SK-N-SH (cell line): Measurements from ENCODE around the gene MTREX. TPM values are rescaled to one million over a fixed set of nuclear protein-coding genes. Genes with fewer than 3 reads are reported as not detected.

Experiments used
- CTCF ChIA-PET: fragments of 300-600, 350-600 bp; formaldehyde crosslinking; extraction: SDS; loops from one replicate; lab custom pipeline; 2021; lab: Yijun Ruan, JAX
- POLR2A ChIA-PET: fragments of 350-600 bp; sonication (Branson Sonifier 250); formaldehyde crosslinking; extraction: SDS; loops from one replicate; lab custom pipeline; 2020; ENCODE audit warnings: antibody characterized with exemption, inconsistent platforms; lab: Yijun Ruan, JAX
- DNase-seq: peaks from one replicate; pipeline ENCODE4 v3.0.0; 2012
- H2AFZ ChIP-seq: fragments of 200-600 bp; sonication (generic); 2 replicates; pipeline ENCODE4 v1.8.1; 2016; ENCODE audit warnings: antibody characterized with exemption, mild to moderate bottlenecking, low read depth
- H3F3A ChIP-seq: fragments of 200-600 bp; sonication (generic); replicated peaks from 2 replicates; pipeline ENCODE3; 2016; ENCODE audit warnings: antibody characterized with exemption, mild to moderate bottlenecking; ENCODE audit not compliant: insufficient read depth
- H3K27ac ChIP-seq, 2 experiments: fragments of 200-500 bp in 1 of 2; fragments of 200-600 bp in 1 of 2; sonication (Bioruptor generic) in 1 of 2; sonication (generic), shearing (Covaris generic) in 1 of 2; 2 replicates each; pipeline versions ENCODE4 v1.5.1 to v1.6.1; 2014 to 2016; ENCODE audit warnings: low read depth in 2 of 2, inconsistent platforms in 1 of 2, low read length in 1 of 2, mild to moderate bottlenecking in 1 of 2, mixed read lengths in 1 of 2
- H3K27me3 ChIP-seq: fragments of 200-600 bp; sonication (generic), shearing (Covaris generic); 2 replicates; pipeline ENCODE4 v1.6.1; 2016; ENCODE audit warnings: mixed run types; ENCODE audit not compliant: insufficient read depth
- H3K36me3 ChIP-seq, 2 experiments: fragments of 200-500 bp in 1 of 2; fragments of 200-600 bp in 1 of 2; sonication (Bioruptor generic) in 1 of 2; sonication (generic) in 1 of 2; replicated peaks in 1 of 2; 2 replicates each; pipeline versions ENCODE3 to v1.5.1; 2014 to 2016; ENCODE audit warnings: low read length in 1 of 2, mild to moderate bottlenecking in 1 of 2; ENCODE audit not compliant: insufficient read depth in 2 of 2, control insufficient read depth in 1 of 2
- H3K4me1 ChIP-seq, 2 experiments: fragments of 200-500 bp in 1 of 2; fragments of 200-600 bp in 1 of 2; sonication (Bioruptor generic) in 1 of 2; sonication (generic), shearing (Covaris generic) in 1 of 2; 2 replicates each; pipeline versions ENCODE4 v1.5.1 to v1.6.1; 2014 to 2016; ENCODE audit warnings: low read depth in 1 of 2, low read length in 1 of 2, mixed run types in 1 of 2; ENCODE audit not compliant: insufficient read depth in 2 of 2, control insufficient read depth in 1 of 2
- H3K4me2 ChIP-seq: fragments of 200-600 bp; sonication (generic), shearing (Covaris generic); 2 replicates; pipeline ENCODE4 v1.6.1; 2017; ENCODE audit warnings: mixed run types
- H3K4me3 ChIP-seq, 2 experiments: fragments of 200-500 bp in 1 of 2; fragments of 200-600 bp in 1 of 2; sonication (Bioruptor generic) in 1 of 2; sonication (generic), shearing (Covaris generic) in 1 of 2; 2 replicates each; pipeline versions ENCODE4 v1.5.1 to v1.8.1; 2014 to 2016; ENCODE audit warnings: low read depth in 2 of 2, inconsistent platforms in 1 of 2, low read length in 1 of 2, mild to moderate bottlenecking in 1 of 2, mixed read lengths in 1 of 2, moderate library complexity in 1 of 2
- H3K79me2 ChIP-seq: fragments of 200-600 bp; sonication (generic); 2 replicates; pipeline ENCODE4 v1.8.1; 2017; ENCODE audit warnings: mild to moderate bottlenecking; ENCODE audit not compliant: insufficient read depth
- H3K9ac ChIP-seq: fragments of 200-600 bp; sonication (generic); 2 replicates; pipeline ENCODE4 v1.6.1; 2017; ENCODE audit warnings: mixed run types
- H3K9me2 ChIP-seq: fragments of 200-600 bp; sonication (generic); 2 replicates; pipeline ENCODE4 v1.6.1; 2017; ENCODE audit warnings: mixed run types
- H3K9me3 ChIP-seq: fragments of 200-600 bp; sonication (generic); 2 replicates; pipeline ENCODE4 v1.6.1; 2017; ENCODE audit warnings: mixed run types, mild to moderate bottlenecking, moderate library complexity
- H4K20me1 ChIP-seq: fragments of 200-600 bp; sonication (generic); 2 replicates; pipeline ENCODE4 v1.6.1; 2017; ENCODE audit warnings: mild to moderate bottlenecking, mixed run types; ENCODE audit not compliant: insufficient read depth
- CHD2 ChIP-seq: fragments of 150-350 bp; IDR thresholded peaks from 2 replicates; pipeline ENCODE4 v1.6.1; 2018; ENCODE audit warnings: low read length; ENCODE audit not compliant: partially characterized antibody
- EP300 ChIP-seq, 2 experiments: IDR thresholded peaks; 2 replicates each; pipeline versions ENCODE4 v1.4.0 to v1.6.1; 2012; ENCODE audit warnings: borderline replicate concordance in 1 of 2, low read depth in 1 of 2, low read length in 1 of 2
- EZH2phosphoT487 ChIP-seq: fragments of 200-600 bp; sonication (generic); IDR thresholded peaks from 2 replicates; pipeline ENCODE4 v1.6.1; 2017; ENCODE audit warnings: low read depth, mixed run types, mild to moderate bottlenecking, antibody characterized with exemption, moderate library complexity, borderline replicate concordance
- FOSL2 ChIP-seq: IDR thresholded peaks from 2 replicates; pipeline ENCODE4 v1.4.0; 2012; ENCODE audit warnings: low read depth, mild to moderate bottlenecking, moderate library complexity, borderline replicate concordance
- FOXJ3 ChIP-seq: sonication (generic); formaldehyde crosslinking; IDR thresholded peaks from 2 replicates; pipeline ENCODE4 v1.5.1; 2020; ENCODE audit warnings: mild to moderate bottlenecking, missing genetic modification reagents
- GABPA ChIP-seq: IDR thresholded peaks from 2 replicates; pipeline ENCODE4 v1.4.0; 2012; ENCODE audit warnings: low read depth, mild to moderate bottlenecking
- GATA2 ChIP-seq: sonication (generic); formaldehyde crosslinking; IDR thresholded peaks from 2 replicates; pipeline ENCODE4 v1.5.0; 2020; ENCODE audit warnings: mild to moderate bottlenecking, missing genetic modification reagents
- JUND ChIP-seq: IDR thresholded peaks from 2 replicates; pipeline ENCODE4 v1.4.0; 2012
- MEF2A ChIP-seq: IDR thresholded peaks from 2 replicates; pipeline ENCODE4 v1.4.0; 2012; ENCODE audit warnings: low read depth, borderline replicate concordance
- MXI1 ChIP-seq: IDR thresholded peaks from 2 replicates; pipeline ENCODE4 v1.6.1; 2012; ENCODE audit warnings: mild to moderate bottlenecking, low read depth, low read length, improper control_type of control experiment
- NFIC ChIP-seq: IDR thresholded peaks from 2 replicates; pipeline ENCODE4 v1.4.0; 2012; ENCODE audit warnings: borderline replicate concordance
- POLR2AphosphoS5 ChIP-seq: IDR thresholded peaks from 2 replicates; pipeline ENCODE4 v1.6.1; 2012; ENCODE audit warnings: low read depth, low read length
- RAD21 ChIP-seq: IDR thresholded peaks from 2 replicates; pipeline ENCODE4 v1.6.1; 2012; ENCODE audit warnings: mild to moderate bottlenecking, low read length
- RCOR1 ChIP-seq: fragments of 150-350 bp; IDR thresholded peaks from 2 replicates; pipeline ENCODE4 v1.6.1; 2017; ENCODE audit warnings: antibody characterized with exemption, low read length
- SIN3A ChIP-seq: IDR thresholded peaks from 2 replicates; pipeline ENCODE4 v1.6.1; 2012; ENCODE audit warnings: low read depth, mild to moderate bottlenecking, low read length, moderate library complexity, borderline replicate concordance
- TEAD4 ChIP-seq: IDR thresholded peaks from 2 replicates; pipeline ENCODE4 v1.4.0; 2012; ENCODE audit warnings: mild to moderate bottlenecking, borderline replicate concordance; ENCODE audit not compliant: insufficient read depth
- ZBTB33 ChIP-seq: IDR thresholded peaks from 2 replicates; pipeline ENCODE4 v1.4.0; 2012; ENCODE audit warnings: low read depth, borderline replicate concordance
- polyA plus RNA-seq, 3 experiments: library from polyadenylated mRNA; depleted of rRNA; stranded (reverse); fragments of >200 nt; gene quantifications; 2 replicates each; pipeline ENCODE4 v1.2.3, GENCODE V29; 2012
- TF ChIP-seq, protein P1 (sequence below): fragments of 150-350 bp; IDR thresholded peaks from 2 replicates; pipeline ENCODE4 v1.6.1; 2016; ENCODE audit warnings: mild to moderate bottlenecking, low read depth, low read length
- TF ChIP-seq, protein P2 (sequence below): fragments of 150-350 bp; IDR thresholded peaks from 2 replicates; pipeline ENCODE4 v1.6.1; 2017; ENCODE audit warnings: antibody characterized with exemption, low read length, low read depth, borderline replicate concordance
- TF ChIP-seq, protein P3 (sequence below): IDR thresholded peaks from 2 replicates; pipeline ENCODE4; 2012
- TF ChIP-seq, protein P4 (sequence below): IDR thresholded peaks from 2 replicates; pipeline ENCODE4 v1.4.0; 2012; ENCODE audit warnings: low read depth
- TF ChIP-seq, protein P5 (sequence below): IDR thresholded peaks from 2 replicates; pipeline ENCODE4 v1.6.1; 2012; ENCODE audit warnings: mild to moderate bottlenecking, low read depth, low read length, moderate library complexity

The MTREX gene
- polyA plus RNA-seq, 1 of the 3 experiments (the other 2 are of a cell fraction), result 11.2 TPM

- Histone ChIP-seq H3K9ac (no peak overlapping the region; the same call in 1 of the 2 replicates), H3K27me3 (no peaks in the 10 kb centered on the region), H3K79me2 (peaks cover 5% of the 10 kb centered on the region; the same call in 1 of the 2 replicates), H3K36me3 (peaks cover 32 to 47% of the 10 kb centered on the region in 2 experiments), H3F3A (peaks cover 36% of the 10 kb centered on the region), H4K20me1 (no peaks in the 10 kb centered on the region), H3K4me2 (peak overlapping the region; percentile 24; the same call in 1 of the 2 replicates), H3K4me3 (no peak overlapping the region), H3K9me2 (no peaks in the 10 kb centered on the region), H2AFZ (no peak overlapping the region), H3K4me1 (peaks cover 13 to 16% of the 10 kb centered on the region in 2 experiments), H3K9me3 (no peaks in the 10 kb centered on the region), H3K27ac (peak overlapping the region; percentile 62 to 68)
- CTCF ChIA-PET, result interaction anchor here (0.6 to 1.1 kb wide), 3 partner anchors 13 to 14 kb away, joined by 3 to 4 read pairs (median 3); no protein-coding TSS in a partner anchor
- POLR2A ChIA-PET, result no interaction called here
- DNase-seq, result no peak
- TF ChIP-seq, protein P1, sequence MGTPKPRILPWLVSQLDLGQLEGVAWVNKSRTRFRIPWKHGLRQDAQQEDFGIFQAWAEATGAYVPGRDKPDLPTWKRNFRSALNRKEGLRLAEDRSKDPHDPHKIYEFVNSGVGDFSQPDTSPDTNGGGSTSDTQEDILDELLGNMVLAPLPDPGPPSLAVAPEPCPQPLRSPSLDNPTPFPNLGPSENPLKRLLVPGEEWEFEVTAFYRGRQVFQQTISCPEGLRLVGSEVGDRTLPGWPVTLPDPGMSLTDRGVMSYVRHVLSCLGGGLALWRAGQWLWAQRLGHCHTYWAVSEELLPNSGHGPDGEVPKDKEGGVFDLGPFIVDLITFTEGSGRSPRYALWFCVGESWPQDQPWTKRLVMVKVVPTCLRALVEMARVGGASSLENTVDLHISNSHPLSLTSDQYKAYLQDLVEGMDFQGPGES, result no peak
- TF ChIP-seq RAD21 (no peak), FOXJ3 (CRISPR knock-in tag) (no peak), SIN3A (peak; percentile 72; the same call in 1 of the 2 replicates), CHD2 (no peak), RCOR1 (peak; percentile 89), EP300 (IDR thresholded peaks at IDR 0.05; ENCODE audit: borderline replicate concordance in 1 of 2, low read depth in 1 of 2, low read length in 1 of 2) (peak in 1 of 2 experiments; percentile 55; a peak in 1 of 4 replicates), MXI1 (no peak), JUND (peak; percentile 21; the same call in 1 of the 2 replicates), MEF2A (no peak), GABPA (no peak), POLR2AphosphoS5 (0 out of 2 replicates have a peak, but pooled peaks have one; percentile 28), TEAD4 (no peak; the same call in 1 of the 2 replicates), GATA2 (CRISPR knock-in tag) (no peak), FOSL2 (0 out of 2 replicates have a peak, but pooled peaks have one; percentile 14), ZBTB33 (no peak), EZH2phosphoT487 (no peak), NFIC (peak; percentile 32; the same call in 1 of the 2 replicates)
- TF ChIP-seq, protein P2, sequence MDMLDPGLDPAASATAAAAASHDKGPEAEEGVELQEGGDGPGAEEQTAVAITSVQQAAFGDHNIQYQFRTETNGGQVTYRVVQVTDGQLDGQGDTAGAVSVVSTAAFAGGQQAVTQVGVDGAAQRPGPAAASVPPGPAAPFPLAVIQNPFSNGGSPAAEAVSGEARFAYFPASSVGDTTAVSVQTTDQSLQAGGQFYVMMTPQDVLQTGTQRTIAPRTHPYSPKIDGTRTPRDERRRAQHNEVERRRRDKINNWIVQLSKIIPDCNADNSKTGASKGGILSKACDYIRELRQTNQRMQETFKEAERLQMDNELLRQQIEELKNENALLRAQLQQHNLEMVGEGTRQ, result no peak
- TF ChIP-seq, protein P3, sequence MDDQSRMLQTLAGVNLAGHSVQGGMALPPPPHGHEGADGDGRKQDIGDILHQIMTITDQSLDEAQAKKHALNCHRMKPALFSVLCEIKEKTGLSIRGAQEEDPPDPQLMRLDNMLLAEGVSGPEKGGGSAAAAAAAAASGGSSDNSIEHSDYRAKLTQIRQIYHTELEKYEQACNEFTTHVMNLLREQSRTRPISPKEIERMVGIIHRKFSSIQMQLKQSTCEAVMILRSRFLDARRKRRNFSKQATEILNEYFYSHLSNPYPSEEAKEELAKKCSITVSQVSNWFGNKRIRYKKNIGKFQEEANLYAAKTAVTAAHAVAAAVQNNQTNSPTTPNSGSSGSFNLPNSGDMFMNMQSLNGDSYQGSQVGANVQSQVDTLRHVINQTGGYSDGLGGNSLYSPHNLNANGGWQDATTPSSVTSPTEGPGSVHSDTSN, result peak; percentile 82
- TF ChIP-seq, protein P4, sequence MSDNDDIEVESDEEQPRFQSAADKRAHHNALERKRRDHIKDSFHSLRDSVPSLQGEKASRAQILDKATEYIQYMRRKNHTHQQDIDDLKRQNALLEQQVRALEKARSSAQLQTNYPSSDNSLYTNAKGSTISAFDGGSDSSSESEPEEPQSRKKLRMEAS, result peak; percentile 64; the same call in 1 of the 2 replicates
- TF ChIP-seq, protein P5, sequence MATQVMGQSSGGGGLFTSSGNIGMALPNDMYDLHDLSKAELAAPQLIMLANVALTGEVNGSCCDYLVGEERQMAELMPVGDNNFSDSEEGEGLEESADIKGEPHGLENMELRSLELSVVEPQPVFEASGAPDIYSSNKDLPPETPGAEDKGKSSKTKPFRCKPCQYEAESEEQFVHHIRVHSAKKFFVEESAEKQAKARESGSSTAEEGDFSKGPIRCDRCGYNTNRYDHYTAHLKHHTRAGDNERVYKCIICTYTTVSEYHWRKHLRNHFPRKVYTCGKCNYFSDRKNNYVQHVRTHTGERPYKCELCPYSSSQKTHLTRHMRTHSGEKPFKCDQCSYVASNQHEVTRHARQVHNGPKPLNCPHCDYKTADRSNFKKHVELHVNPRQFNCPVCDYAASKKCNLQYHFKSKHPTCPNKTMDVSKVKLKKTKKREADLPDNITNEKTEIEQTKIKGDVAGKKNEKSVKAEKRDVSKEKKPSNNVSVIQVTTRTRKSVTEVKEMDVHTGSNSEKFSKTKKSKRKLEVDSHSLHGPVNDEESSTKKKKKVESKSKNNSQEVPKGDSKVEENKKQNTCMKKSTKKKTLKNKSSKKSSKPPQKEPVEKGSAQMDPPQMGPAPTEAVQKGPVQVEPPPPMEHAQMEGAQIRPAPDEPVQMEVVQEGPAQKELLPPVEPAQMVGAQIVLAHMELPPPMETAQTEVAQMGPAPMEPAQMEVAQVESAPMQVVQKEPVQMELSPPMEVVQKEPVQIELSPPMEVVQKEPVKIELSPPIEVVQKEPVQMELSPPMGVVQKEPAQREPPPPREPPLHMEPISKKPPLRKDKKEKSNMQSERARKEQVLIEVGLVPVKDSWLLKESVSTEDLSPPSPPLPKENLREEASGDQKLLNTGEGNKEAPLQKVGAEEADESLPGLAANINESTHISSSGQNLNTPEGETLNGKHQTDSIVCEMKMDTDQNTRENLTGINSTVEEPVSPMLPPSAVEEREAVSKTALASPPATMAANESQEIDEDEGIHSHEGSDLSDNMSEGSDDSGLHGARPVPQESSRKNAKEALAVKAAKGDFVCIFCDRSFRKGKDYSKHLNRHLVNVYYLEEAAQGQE, result no peak
These were observed 111.5 kb downstream of the MTREX start for GRCh38 chr5:55418994-55419968.
